H1 (cell line): ENCODE measurements around the gene GGTLC2. TPM values are rescaled to one million over a fixed set of nuclear protein-coding genes. Genes with fewer than 3 reads are reported as not detected.

ENCODE experiments used
- ATF3 ChIP-seq: IDR thresholded peaks from 2 replicates; pipeline ENCODE4 v1.6.1; 2011; ENCODE audit warnings: low read depth, mild to moderate bottlenecking, low read length; ENCODE audit not compliant: insufficient read depth
- BCL11A ChIP-seq, 2 experiments: IDR thresholded peaks; one replicate each; pipeline ENCODE4 v1.6.1; 2011; ENCODE audit warnings: low read depth in 2 of 2, low read length in 2 of 2, mild to moderate bottlenecking in 2 of 2
- CHD7 ChIP-seq: fragments of 300-600 bp; sonication (generic); IDR thresholded peaks from 2 replicates; pipeline ENCODE4 v1.7.1; 2012; ENCODE audit warnings: low read length, moderate library complexity, mild to moderate bottlenecking, inconsistent platforms; ENCODE audit not compliant: insufficient replicate concordance
- E2F6 ChIP-seq: IDR thresholded peaks from 2 replicates; pipeline ENCODE4 v1.6.1; 2012; ENCODE audit warnings: inconsistent platforms
- RFX5 ChIP-seq: IDR thresholded peaks from 2 replicates; pipeline ENCODE4 v1.6.1; 2011; ENCODE audit warnings: low read depth, low read length, improper control_type of control experiment, borderline replicate concordance
- SUZ12 ChIP-seq: fragments of 200-600 bp; sonication (generic); IDR thresholded peaks from 2 replicates; pipeline ENCODE4 v1.6.1; 2012; ENCODE audit warnings: mild to moderate bottlenecking, inconsistent platforms, low read length, moderate library complexity, mixed read lengths
- TAF7 ChIP-seq: optimal IDR thresholded peaks from 2 replicates; pipeline ENCODE3; 2011; ENCODE audit warnings: low read depth, mild to moderate bottlenecking, inconsistent platforms, low read length, moderate library complexity, borderline replicate concordance
- YY1 ChIP-seq: IDR thresholded peaks from 2 replicates; pipeline ENCODE4 v1.6.1; 2011; ENCODE audit warnings: low read depth, mild to moderate bottlenecking, low read length
- polyA plus RNA-seq, 7 experiments: library from polyadenylated mRNA; depleted of rRNA in 3 of 7; stranded (reverse) in 5 of 7; unstranded in 2 of 7; fragments of >200 nt in 5 of 7; fragments of 200-250 nt in 2 of 7; gene quantifications; 1 replicate in 5 of 7; 2 replicates in 1 of 7; 4 replicates in 1 of 7; pipeline versions ENCODE4 v1.2.1 to v1.2.3, GENCODE V29; 2011 to 2013; ENCODE audit warnings: missing spikeins in 2 of 7, mixed read lengths in 2 of 7
- total RNA-seq: library from RNA; stranded (reverse); fragmentation: NEBNext Ultra II Directional; extraction: Animal tissue kit (Norgen Biotek cat#: 25700); gene quantifications from 2 replicates; pipeline ENCODE4 v1.2.1, GENCODE V29; 2021

Gene GGTLC2
- total and polyA plus RNA-seq, 2 of the 8 experiments (the other 6 are each of a cell fraction or from before 2014, with no cell fraction given) = not detected

- TF ChIP-seq CHD7 (no peak), TAF7 (no peak), ATF3 (no peak), SUZ12 (no peak), BCL11A (IDR thresholded peaks at IDR 0.05; ENCODE audit: low read depth in 2 of 2, low read length in 2 of 2) (no peak), E2F6 (no peak), RFX5 (no peak), YY1 (no peak)
Measured at GRCh38 chr22:22670076-22670795, 25.8 kb downstream of the GGTLC2 start (continued).
